Stimulated activated CD8-positive, alpha-beta memory T cell treated with anti-CD3 and anti-CD28 coated beads, Interleukin-12 subunit alpha, Interleukin-12 subunit beta, amount 100 ng/mL, for 1 hour (primary cell): ENCODE data around the gene SMIM7.
"Not testable (repeated sequence)": the region's sequence is repeated elsewhere in the genome, so short reads cannot be mapped to it uniquely, and the experiment has no call there.

Source experiments
- DNase-seq: peaks from one replicate; pipeline ENCODE4 v3.0.0-alpha.2; 2020; ENCODE audit warnings: low read depth

Gene SMIM7

DNA sequence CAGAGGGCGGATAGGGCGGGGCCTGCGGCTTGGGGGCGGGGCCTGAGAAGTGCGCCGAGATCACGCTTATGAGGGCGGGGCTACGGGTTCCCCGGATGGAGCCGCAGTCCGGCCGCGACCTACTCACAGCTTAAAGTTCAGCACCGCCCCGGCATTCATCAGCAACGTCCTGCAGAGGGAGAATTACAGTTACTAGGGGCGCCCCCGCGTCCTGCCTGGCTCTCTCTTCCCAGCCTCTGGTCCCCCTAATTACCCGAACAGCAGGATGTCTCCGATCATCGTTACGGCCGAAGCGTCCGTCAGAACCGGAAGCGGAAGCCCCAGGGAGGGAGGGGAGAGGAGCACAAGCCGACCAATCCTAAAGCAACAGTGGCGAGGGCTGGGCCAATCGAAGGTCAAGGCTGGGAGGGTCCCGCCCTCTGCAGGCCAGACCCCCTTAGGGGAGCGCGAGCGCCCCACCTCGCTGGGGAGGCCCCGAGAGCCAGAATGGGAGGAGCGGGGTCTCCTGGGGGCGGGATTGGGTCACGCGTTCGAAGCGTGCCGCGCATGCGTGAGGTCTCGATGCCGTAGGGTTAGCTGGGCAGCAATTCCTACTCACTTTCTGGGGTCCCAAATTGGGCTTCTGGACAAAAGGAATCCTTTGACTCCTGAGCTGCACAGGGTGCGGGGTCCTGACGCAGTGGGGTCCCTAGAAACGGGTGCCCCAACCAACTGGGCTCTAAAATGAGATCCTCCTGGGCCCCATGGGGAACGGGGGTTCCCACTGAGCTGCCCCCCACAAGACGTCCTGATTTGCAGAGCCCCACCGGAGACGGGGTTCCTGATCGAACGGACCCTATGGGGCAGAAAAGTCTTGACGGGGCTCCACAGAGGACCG is at the start of gene SMIM7:
TSS of gene SMIM7 (minus strand) at position 313 of the 877 bp plus-strand sequence. CDS start at position 279, 34 bp downstream.
- peak; percentile 97 for DNase-seq

DNA sequence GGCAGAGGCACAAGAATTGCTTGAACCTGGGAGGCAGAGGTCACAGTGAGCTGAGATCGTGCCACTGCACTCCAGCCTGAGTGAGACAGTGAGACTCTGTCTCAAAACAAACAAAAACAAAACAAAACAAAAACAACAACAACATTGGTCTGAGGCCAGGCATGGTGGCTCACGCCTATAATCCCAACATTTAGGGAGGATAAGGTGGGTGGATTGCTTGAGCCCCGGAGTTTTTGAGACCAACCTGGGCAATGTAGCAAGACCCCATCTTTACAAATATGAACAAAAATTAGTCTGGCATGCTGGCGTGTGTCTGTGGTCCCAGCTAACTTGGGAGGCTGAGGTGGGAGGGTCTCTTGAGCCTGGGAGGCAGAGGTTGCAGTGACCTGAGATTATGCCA is 43.7 kb upstream of the SMIM7 start:
- DNase-seq = no peak

DNA sequence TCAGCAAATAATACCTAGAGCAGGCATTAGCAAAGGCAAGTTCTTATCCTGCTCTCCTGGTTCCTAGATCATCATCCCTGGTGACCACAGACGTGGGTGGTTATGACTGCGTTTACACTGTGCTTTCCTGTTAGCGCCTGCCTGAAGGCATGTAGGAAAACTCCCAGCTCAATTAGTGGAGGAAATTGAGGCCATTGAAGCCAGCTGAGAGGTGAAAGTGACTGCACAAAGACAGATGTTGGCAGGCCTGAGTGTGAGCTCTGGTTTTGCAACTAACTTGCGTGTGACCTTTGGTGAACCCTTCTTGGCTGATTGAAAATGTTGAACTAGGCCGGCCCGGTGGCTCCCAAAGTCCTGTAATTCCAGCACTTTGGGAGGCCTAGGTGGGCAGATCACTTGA is 42.2 kb upstream of the SMIM7 start:
- DNase-seq = no peak

DNA sequence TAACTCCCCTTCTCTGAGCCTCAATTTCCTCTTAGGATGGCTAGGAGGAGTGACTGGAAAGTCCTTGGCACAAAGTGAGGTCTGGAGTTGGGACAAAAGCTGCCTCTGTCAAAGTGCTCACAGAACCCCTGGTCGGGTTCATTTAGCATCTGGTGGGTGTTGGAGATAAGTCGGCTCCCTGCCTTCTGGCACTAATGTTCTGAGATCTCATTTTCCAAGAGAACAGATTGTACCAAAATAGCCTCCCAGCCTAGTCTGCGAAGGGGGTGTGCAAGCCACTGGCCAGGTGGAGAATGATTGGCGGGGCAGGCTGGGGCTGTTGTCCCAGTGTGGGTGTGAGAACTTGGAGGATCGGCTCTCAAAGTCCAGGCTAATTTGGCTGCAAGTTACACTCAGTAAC is 39.0 kb upstream of the SMIM7 start:
- no peak for DNase-seq

DNA sequence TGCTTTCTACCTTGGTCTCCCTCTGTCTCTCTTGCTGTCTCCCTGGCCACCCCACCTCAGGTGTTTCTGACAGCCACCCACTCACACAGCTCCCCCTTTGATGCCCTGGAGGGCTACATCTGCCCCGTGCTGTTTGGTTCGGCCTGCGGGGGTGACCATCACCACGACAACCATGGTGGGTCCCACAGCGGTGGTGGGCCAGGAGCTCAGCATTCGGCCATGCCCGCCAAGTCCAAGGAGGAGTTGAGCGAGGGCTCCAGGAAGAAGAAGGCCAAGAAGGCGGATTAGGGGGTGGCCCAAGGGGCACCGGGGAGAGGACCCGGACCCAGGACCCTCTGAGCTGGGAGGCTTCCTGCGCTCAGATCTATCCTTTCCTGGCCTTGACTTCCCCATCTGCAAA is 28.1 kb upstream of the SMIM7 start:
- no peak for DNase-seq

DNA sequence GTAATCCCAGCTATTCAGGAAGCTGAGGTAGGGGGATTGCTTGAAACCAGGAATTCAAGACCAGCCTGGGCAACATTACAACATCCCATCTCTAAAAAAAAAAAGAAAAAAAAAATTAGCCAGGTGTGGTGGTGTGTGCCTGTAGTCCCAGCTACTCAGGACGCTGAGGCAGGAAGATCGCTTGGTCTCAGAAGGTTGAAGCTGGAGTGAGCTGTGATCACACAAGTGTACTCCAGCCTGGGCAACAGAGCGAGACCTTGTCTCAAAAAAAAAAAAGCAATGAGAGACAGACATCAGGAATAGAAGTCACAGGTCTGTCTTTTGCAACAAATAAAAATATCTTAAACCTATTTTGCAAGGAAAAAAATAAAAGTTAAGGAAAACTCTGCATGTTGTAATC is 24.3 kb upstream of the SMIM7 start:
- no peak for DNase-seq

DNA sequence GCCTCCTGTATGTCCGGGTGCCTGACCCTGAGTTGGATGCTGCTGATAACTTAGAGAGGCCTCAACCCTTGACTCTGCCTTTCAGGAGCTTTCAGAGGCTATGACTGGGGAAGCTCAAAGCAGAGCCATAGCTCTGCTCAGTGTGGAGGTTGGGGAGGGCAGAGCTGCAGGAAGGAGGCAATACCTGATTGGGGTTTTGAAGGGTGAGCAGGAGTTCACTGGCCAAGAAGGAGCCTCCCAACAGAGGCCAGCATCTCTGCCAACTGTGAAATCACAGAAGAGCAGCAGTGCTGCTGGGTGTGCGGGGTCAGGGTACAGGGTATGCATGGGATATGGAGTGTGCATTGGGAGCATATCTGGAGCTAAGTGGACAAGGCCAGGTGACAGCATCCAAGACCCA is 22.6 kb upstream of the SMIM7 start:
- DNase-seq = no peak

DNA sequence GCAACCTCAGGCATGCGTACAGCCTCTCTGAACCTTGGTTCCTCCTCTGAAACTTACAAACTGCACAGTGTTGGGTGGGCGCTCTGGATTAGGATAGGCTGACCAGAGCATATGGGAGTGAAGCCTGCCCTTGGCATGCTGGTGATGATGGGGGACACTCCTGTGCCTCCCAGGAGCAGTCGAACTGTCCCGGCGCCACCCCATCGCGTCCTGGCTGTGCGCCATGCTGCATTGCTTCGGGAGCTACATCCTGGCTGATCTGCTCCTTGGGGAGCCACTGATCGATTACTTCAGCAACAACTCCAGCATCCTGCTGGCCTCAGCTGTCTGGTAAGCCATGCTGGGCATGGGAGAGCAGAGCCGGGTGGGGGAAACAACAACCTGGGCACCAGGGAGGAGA is 19.9 kb upstream of the SMIM7 start:
- no peak for DNase-seq

DNA sequence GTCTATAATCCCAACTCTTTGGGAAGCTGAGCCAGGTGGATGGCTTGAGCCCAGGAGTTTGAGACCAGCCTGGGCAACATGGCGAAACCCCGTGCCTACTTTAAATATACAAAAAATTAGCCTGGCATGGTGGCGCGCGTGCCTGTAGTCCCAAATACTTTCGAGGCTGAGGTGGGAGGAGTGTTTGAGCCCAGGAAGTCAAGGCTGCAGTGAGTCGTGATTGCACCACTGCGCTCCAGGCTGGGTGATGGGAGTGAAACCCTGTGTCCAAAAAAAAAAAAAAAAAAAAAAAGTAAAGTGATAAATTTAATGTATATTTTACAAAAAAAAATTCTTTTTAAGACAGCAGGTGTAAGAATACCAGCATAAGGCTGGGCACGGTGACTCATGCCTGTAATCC is 18.6 kb upstream of the SMIM7 start:
- no peak for DNase-seq

DNA sequence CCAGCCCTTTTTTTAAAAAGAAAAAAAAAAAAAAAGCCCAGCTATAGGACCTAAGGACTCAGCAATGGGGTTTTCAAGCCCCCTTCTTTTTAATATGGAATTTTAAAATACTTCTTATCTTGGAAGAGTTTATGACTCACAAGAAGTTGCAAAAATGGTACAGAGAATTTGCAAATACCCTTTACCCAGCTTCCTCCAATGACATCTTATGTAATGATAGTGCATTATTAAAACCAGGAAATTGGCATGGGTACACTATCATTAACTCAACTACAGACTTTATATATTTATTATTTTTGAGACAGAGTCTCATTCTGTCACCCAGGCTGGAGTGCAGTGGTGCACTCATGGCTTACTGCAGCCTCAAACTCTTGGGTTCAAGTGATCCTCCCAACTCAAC is 17.1 kb upstream of the SMIM7 start:
- no peak for DNase-seq

DNA sequence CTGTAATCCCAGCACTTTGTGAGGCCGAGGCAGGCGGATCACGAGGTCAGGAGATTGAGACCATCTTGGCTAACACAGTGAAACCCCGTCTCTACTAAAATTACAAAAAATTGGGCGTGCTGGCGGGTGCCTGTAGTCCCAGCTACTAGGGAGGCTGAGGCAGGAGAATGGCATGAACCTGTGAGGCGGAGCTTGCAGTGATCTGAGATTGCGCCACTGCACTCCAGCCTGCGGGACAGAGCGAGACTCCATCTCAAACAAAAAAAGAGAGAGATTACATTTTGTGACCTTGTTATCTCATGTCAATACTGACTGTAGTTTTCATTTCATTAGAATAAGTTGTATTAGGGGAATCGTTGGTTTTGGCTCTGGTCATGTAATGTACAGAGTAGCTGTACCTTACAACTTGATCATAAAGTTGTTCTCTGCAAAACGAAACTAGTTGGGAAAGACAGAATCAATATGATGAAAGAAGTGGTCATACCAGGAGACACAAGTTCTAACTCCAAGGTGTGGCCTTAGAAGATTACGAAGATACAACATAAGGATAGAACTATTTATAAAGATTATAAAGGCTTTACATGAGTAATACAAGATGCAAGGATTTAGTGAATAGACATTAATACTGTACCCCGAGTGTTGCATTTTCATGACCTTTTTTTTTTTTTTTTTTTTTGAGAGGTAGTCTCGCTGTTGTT is 16.3 kb upstream of the SMIM7 start:
- no peak for DNase-seq

DNA sequence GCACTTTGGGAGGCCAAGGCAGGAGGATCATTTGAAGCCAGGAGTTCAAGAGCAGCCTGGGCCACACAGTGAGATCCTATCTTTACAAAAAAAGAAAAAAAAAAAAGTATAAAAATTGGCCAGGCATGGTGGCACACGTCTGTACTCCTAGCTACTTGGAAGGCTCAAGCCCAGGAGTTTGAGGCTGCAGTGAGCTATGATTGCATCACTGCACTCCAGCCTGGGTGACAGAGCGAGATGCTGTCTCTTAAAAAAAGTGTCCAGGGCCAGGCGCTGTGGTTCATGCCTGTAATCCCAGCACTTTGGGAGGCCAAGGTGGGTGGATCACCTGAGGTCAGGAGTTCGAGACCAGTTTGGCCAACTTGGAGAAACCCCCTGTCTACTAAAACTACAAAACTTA is 13.9 kb upstream of the SMIM7 start:
- not testable (repeated sequence) for DNase-seq

DNA sequence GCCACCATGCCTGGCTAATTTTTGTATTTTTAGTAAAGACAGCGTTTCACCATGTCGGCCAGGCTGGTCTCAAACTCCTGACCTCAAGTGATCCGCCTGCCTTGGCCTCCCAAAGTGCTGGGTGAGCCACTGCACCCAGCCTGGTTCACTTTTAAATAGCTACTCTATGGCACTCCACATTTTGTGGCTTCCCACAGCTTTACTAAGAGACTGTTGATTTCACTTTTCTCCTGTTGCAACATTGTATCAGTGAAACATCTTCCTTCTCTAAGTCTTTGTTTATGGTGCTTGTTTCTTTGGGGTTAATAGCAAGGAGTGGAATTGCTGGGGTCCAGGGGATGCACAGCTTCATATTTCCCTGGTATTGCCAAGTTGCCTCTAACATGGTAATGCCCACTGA is 13.3 kb upstream of the SMIM7 start:
- DNase-seq = no peak

DNA sequence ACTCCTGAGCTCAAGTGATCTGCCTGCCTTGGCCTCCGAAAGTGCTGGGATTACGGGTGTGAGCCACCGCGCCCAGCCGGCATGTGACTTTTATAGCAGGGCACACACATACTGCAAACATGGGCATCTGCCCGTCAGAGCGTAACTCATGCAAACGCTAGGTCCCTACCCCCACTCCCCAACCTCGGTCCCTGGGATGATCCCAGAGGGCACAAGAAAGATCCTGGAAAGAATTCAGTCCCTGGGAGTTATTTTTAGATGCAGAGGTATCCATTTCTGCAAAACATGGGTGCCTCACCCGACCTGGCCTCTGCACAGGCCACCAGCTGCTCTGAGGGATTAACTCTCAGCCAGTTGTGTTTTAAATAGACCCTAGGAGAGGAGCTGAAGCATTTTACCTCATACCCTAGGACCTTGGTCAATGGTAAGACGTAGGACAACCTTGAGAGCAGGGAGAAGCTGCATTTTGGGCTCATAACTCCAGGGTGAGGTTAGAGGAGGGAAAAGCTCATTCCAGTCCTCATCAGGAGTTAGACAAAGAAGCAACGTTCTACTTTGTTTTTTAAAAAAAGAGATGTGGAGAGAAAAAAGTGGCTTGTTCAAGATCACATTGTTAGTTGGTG is 11.8 kb upstream of the SMIM7 start:
- DNase-seq = no peak

DNA sequence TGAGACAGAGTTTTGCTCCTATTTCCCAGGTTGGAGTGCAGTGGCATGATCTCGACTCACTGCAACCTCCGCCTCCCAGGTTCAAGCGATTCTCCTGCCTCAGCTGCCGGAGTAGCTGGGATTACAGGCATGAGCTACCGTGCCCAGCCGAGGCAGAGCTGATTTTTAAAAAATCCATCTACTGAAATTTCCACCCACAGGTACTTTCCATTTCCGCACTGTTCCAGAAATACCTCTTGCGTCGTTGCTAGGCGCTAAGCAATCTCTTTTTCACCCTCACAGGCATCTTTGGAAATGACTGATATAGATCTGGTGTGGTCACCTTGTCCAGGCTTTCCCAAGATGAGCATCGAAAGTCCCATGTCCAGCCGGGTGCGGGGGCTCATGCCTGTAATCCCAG is 10.3 kb upstream of the SMIM7 start:
- no peak for DNase-seq

DNA sequence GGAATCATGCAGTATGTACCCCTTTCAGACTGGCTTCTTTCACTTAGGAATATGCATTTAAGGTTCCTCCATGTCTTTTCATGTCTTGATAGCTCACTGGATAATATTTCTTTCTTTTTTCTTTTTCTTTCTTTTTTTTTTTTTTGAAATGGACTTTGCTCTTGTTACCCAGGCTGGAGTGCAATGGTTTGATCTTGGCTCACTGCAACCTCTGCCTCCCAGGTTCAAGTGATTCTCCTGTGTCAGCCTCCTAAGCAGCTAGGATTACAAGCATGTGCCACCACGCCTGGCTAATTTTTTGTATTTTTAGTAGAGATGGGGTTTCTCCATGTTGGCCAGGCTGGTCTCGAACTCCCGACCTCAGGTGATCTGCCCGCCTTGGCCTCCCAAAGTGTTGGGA is 8.8 kb upstream of the SMIM7 start:
- not testable (repeated sequence) for DNase-seq

DNA sequence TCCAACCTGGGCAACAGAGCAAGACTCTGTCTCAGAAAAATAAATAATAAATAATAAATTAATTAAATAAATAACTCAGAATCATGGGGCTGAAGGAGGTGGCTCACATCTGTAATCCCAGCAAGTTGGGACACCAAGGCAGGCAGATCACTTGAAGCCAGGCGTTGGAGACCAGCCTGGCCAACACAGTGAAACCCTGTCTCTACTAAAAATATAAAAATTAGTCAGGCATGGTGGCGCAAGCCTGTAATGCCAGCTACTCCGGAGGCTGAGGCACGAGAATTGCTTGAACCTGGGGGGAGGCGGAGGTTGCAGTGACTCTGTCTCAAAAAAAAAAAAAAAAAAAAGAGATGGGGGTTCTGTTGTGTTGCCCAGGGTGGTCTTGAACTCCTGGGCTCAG is 8.2 kb upstream of the SMIM7 start:
- DNase-seq = no peak

DNA sequence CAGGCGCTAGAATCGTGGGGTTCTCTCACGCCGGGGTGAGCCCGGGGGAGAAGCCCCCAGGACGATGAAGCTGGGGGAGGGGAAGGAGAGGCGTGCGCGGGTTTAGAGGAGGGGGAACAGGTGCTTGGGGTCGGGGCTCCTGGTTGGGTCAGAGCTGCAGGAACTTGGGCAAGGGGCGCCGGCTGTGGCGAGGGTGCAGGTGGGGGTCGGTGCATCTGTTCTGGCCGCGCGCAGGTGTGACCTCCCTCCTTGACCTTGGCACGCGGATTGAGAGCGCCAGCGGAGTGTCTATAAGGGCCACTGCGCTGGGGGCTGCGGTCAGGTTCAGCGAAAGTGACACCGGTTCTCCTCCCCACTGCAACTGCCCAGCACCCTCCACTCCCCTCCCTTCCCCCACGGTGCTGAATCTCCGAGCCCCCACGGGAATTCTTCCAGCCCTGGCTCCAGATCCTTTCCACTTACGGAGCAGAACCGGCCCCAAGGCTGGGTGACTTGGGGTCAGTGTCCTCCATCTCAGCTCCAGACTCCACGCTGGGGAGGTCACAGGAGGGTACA is 1.6 kb upstream of the SMIM7 start:
- DNase-seq = no peak

DNA sequence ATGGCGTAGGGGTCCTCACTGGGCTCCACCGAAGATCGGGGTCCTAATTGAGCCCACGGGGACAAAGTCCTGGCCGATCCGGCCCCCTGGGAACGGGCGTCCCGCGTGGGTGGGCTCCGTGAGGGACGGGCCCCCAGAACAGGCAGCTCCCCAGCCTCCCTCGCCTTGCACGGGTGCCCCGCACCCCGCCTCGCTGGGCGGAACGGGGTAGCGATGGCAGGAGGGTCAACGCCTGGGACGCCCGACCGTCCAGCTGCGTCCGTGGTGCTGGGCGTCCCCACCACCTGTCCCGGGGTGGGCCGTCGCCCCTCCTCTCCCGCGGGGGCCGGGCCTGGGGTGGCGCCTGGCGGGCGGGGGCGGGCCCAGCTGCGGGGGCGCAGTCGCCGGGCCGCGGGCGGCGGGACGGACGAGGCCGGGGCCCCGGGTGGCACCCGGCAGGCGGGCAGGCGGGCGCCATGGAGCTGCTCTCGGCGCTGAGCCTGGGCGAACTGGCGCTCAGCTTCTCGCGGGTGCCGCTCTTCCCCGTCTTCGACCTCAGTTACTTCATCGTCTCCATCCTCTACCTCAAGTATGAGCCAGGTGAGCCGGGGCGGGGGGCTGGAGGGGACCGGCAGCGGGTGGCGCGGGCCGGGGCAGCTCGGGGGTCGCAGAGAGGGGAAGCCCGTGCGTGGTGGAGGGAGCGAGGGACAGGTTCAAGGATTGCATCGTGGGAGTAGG is 977 bp upstream of the SMIM7 start, which contains the start of gene TMEM38A:
TSS of gene TMEM38A (plus strand) at position 377 of the 717 bp plus-strand sequence. CDS start at position 456, 79 bp downstream.
- DNase-seq = no peak

DNA sequence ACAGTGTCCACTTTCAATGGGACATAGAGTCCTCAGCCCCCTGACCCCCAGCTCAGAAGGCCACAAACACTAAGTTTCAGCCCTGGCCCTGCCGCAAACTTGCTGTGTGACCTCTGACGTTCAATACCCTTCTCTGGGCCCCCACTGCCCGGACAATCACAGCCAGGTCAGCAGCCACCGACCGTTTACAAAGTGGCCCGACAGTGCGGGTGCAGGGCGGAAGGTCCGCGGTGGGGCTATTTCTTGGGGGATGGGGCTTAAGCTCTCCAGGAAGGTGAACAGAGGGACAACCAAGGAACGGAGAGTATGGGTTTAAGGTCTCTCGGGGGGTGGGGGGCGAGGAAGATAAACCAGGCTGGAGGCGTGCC is 496 bp downstream of the SMIM7 start:
- DNase-seq = no peak

DNA sequence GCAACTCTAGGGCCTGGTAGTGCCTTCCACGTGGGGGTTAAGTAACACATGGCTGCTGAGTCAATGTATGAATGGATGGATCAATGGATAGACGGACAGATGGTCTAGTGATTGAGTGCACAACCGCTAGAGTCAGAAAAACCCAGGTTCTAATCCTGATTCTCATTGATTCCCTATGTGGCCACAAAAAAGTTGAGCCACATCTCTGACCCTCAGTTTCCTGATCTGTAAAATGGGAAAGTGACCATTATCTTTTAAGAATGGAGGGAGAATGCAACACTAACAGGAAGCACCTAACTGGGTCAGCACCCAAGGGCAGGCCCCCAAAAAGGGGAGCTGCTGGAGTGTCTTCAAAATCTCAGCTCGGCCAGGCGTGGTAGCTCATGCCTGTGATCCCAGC is 2.6 kb downstream of the SMIM7 start:
- DNase-seq = no peak

DNA sequence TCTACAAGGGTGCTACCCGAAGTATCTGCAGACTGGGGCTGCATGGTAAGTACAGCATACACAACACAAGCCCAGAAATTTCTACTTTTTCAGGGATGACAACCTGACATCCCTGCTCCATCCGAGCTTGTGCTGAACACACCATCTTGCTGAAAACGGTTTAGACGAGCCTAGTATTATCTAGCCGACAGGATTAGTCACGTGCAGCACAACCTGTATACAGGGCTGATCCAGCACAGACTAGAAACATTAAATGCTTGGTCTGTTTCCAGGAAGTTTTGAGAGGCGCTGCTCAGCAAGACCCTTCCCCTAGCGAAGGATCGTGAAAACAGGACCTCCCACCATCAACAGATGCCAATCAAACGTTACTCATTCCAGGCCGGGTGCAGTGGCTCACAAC is 4.2 kb downstream of the SMIM7 start:
- no peak for DNase-seq
